ENCODE measurements around the gene GALNT6. TPM values are rescaled to one million over a fixed set of nuclear protein-coding genes. Genes with fewer than 3 reads are reported as not detected.
A peak's percentile ranks its signal among the peaks of the same experiment; 100 is the strongest.

The GALNT6 gene, protein sequence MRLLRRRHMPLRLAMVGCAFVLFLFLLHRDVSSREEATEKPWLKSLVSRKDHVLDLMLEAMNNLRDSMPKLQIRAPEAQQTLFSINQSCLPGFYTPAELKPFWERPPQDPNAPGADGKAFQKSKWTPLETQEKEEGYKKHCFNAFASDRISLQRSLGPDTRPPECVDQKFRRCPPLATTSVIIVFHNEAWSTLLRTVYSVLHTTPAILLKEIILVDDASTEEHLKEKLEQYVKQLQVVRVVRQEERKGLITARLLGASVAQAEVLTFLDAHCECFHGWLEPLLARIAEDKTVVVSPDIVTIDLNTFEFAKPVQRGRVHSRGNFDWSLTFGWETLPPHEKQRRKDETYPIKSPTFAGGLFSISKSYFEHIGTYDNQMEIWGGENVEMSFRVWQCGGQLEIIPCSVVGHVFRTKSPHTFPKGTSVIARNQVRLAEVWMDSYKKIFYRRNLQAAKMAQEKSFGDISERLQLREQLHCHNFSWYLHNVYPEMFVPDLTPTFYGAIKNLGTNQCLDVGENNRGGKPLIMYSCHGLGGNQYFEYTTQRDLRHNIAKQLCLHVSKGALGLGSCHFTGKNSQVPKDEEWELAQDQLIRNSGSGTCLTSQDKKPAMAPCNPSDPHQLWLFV
- polyA plus RNA-seq (2013, experiment 1 of 2; ENCODE audit: insufficient read length), result 8.0 TPM
- 4.7 TPM for polyA plus RNA-seq (2013, experiment 2 of 2; ENCODE audit: insufficient read length)

DNA sequence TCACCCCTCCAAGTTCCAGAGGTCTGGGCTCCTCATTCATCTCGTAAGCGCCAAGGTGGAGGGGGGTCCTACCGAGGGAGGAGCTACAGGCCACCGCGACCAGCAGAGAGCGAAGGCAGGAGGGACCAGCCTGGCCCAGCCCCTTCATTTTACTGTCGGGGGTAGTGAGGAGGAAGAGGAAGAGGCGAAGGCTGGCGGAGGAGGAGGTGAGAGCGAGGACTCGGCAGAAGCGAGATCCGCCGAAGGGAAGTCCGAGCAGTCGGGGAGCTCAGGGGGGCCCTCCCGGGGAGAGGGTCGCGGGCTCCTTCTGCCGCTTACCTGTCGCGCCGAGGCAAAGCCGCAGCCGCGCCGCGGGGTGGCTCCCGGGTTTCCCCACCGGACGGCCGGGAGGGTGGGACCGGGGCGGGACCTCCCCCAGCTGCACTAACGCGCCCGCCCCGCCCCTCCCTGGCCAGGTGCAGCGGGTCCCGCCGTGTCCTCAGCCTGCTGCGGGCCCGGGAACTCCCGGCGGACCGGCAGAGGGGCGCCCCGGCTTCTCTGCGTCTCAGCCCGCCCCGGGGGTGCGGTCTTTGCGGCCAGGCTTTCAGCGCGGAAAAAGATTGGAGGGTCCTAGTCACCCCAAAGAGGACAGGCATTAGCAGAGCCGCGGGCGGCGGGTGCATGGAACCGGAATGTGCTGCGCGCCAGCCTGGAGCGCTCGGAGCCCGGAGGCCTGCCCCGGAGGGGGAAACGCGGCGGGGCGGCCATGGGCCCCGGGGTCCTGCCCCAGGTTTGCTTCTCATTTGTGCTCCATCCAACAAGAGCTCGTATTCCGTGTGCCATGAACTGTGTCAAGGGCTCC, at the start of gene GALNT6:
Gene GALNT6 (minus strand): TSS at position 124 of the 841 bp plus-strand sequence. CDS start 11,625 bp downstream, outside the sequence.
- DNase-seq, result no peak

DNA sequence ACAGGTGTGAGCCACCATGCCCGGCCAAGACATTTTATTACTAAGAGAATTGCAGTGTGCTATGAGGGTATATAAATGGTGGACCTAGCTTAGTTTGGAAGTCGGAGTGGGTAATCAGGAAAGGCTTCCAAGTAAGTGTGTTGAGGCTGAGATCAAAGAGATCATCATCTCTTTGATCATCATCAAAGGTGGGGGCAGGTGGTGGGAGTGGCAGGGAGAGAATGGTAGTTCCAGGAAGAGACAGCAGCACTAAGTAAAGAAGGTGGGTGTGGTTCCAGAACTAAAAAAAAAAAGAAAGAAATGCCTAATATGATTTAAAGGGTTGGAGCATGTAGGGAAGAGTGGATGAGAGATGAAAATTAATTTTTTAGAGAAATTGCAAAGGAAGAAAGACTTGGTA, 48.1 kb upstream of the GALNT6 start:
- DNase-seq, result no peak

- no peak for DNase-seq
Observed at GRCh38 chr12:51437431-51437830, 46.2 kb upstream of the GALNT6 start.

DNA sequence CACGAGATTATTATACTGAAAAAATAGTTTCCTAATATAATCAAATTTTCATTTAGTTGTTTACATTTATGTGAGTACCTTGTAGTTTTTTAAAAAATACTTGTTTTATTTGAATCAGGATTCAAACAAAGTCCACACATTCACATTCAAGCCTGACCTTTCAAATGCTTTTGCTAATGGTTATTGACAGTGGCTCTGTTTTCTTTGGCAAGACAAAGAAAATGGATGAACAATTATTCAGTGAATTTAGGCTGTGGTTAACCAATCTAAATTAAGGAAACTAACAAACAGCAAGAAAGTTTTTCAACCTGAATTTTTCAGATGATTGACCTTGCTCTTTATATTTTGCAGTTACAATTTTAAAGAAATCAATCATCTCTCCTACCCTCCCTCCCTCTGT, 43.1 kb upstream of the GALNT6 start:
- DNase-seq, result no peak

- no peak for DNase-seq
Observed at GRCh38 chr12:51432921-51433320, 41.7 kb upstream of the GALNT6 start.

- DNase-seq, result no peak
Observed at GRCh38 chr12:51430196-51430895, 39.1 kb upstream of the GALNT6 start.

DNA sequence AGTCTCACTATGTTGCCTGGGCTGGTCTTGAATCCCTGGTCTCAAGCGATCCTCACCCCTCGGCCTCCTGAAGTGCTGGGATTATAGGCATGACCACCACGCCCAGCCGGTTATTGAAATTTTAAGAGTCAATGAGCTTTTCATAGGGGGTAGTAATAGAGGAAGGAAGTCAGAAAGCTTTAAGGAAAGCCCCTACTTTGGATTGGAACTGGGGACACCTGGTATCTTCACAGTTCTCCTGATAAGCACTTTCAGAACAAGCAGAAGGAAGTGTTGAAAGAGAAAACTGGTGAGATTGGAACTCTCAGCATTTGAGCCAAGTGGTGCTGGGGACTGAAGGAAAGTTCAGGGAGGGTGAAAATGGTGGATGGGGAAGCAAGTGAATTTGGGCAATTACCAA, 38.5 kb upstream of the GALNT6 start:
- no peak for DNase-seq

DNA sequence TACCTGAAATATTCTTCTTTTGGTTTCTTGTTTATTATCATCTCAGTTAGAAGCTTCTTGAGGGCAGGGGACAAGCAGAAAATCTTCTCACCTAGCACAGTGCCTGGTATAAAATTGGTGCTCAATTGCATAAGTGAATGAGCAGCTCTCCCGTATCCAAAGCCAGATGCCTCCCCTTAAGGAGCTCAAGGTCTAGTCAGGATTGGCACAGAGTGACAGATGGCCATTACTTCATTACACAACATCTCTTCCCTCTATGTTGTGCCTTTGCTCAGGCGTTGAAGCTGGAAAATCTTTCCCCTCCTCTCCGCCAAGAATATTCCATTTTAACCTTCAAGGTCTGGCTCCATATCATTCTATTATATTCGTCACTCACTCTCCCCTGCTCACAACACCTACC, 37.0 kb upstream of the GALNT6 start:
- no peak for DNase-seq

DNA sequence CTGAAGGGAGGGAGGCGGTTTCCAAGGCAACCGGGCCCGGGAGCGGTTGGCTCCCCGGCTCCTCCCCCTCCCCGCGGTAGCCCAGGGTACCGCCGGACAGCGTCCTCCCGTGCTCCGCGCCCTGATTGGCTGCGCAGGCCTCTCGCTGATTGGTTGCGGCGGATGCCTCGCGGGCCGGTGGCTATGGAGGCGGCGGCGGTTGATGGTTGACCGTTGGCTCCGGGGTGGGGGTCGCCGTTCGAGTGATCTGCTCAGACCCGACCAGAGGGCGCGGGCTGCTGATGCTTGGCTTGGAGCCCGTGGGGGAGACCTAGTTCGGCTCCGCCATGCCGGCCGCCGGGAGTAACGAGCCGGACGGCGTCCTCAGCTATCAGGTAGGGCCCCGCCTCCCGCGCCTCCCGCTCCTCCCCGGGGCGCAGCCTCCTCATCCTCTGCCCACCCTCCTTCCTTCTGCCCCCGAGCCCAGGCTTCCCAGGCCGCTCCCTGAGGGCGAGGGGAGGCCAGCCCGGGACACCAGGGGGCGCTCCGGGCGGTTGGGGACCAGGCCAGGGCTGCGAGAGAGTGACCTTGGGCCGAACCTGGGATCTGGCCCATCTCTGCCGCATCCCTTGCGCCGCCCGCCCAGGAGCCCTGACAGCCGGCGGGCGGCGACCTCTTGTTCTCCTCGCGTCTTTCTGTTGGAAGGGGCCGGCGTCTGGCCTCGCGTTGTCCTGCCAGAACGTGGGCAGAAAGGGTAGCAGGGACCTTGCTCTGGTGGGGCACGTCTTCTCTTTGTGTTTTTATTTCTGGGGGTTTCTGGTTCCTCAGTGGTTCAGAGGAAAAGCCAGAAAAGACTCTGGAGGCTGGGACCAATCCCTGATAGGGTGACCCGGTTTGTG, 33.7 kb upstream of the GALNT6 start, which contains the start of gene SLC4A8:
Gene SLC4A8 (plus strand): TSS at position 170 of the 878 bp plus-strand sequence. CDS start 157 bp downstream, at position 327.
- peak; percentile 88 for DNase-seq

- DNase-seq, result no peak
Observed at GRCh38 chr12:51424094-51424661, 33.0 kb upstream of the GALNT6 start.

DNA sequence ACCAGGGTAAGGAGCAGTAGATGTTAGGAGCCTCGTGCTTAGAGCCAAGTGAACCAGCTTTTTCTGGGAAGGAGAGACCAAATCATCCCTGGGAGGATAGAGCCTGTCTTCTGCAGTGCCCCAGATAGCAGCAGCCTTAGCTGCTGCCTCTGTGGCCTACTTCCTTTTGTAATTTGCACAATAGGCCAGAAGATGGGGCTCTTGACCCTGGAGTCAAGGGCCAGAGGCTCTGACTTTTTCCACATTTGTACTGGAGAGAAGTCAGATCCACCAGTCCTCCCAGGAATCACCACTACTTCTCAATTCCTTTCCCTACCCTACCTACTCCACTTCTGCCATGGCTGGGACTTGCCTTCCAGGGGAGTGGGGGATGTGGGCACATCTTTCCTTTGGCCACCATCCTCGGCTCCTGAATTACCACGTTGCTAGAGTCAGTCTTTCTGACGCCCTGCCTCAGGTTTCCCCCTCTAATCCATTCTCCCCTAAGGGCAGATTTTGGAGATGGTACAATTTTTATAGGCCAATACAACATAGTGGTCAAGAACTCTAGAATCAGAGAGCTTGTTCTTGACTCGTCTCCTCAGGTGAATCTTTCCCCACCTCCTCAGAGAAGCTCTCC, 30.2 kb upstream of the GALNT6 start:
- peak; percentile 70 for DNase-seq

- DNase-seq, result no peak
Observed at GRCh38 chr12:51419425-51420193, 28.4 kb upstream of the GALNT6 start.

DNA sequence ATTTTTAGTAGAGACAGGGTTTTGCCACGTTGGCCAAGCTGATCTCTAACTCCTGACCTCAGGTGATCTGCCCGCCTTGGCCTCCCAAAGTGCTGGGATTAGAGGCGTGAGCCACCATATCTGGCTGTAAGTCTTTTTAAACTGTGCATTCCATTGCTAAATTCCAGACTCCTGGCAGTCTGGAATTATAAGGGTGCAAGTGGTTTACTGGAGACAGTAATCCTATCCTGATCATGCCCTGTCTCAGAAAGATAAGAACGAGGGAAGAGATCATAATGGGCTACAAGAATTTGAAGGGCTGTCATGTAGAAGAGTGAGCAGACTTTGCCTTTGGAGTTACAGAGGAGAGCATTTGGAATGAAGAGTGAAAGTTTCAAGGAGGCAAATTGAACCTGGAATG, 26.6 kb upstream of the GALNT6 start:
- no peak for DNase-seq

- no peak for DNase-seq
Observed at GRCh38 chr12:51415931-51416330, 24.7 kb upstream of the GALNT6 start.

DNA sequence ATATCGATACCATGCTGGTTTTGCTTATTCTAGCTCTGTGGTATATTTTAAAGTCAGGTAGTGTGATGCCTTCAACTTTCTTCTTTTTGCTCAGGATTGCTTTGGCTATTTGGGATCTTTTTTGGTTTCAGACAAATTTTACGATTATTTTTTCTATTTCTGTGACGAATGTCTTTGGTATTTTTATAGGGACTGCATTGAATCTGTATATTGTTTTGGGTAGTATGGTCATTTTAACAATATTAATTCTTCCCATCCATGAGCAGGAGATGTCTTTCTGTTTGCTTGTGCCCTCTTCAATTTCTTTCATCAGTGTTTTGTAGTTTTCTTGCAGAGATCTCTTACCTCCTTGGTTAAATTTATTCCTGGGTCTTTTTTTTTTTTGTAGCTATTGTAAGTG, 22.6 kb upstream of the GALNT6 start:
- DNase-seq, result no peak

- DNase-seq, result no peak
Observed at GRCh38 chr12:51413149-51413548, 21.9 kb upstream of the GALNT6 start.

DNA sequence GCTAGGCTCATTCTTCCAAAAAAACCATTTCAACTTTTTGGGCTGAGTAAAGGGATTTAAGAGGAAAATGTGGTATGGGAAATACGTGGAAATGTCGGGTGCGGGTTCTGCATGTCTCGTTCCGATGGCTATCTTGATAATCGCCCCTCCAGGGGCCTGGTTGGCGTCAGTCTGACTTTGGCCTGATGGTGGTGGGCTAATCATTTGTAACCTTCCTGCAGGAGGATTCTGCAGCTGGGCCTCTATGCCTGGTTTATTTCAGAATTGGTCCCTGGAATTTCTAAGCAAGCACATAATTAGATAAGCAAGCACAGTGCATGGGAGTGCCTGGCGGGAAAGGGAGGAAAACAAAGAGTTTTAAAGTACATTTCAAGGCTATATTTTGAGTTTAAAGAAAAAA, 18.6 kb upstream of the GALNT6 start:
- DNase-seq, result no peak

DNA sequence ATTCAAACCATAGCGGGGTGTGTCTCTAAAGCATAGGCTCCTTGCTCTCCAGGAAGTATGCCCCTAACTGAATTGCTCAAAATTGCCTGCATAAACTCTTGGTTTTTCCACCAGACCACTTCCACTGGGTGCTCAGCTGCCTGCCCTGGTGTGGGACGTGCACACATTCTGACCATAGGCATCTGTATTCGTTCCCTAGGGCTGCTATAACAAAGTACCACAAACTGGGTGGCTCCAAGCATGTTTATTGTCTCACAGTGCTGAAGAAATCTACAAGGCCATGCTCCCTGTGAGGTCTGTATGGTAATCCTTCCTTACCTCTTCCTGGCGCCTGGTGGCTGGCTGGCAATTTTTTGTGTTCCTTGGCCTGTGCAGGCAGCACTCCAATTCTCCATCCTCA, 16.4 kb upstream of the GALNT6 start:
- DNase-seq, result no peak

- no peak for DNase-seq
Observed at GRCh38 chr12:51406859-51407258, 15.7 kb upstream of the GALNT6 start.

GRCh38 chr12:51406290-51406689, 15.1 kb upstream of the GALNT6 start:
- no peak for DNase-seq
